ENCODE results near the gene SNX24.

- TF ChIP-seq, protein P1, sequence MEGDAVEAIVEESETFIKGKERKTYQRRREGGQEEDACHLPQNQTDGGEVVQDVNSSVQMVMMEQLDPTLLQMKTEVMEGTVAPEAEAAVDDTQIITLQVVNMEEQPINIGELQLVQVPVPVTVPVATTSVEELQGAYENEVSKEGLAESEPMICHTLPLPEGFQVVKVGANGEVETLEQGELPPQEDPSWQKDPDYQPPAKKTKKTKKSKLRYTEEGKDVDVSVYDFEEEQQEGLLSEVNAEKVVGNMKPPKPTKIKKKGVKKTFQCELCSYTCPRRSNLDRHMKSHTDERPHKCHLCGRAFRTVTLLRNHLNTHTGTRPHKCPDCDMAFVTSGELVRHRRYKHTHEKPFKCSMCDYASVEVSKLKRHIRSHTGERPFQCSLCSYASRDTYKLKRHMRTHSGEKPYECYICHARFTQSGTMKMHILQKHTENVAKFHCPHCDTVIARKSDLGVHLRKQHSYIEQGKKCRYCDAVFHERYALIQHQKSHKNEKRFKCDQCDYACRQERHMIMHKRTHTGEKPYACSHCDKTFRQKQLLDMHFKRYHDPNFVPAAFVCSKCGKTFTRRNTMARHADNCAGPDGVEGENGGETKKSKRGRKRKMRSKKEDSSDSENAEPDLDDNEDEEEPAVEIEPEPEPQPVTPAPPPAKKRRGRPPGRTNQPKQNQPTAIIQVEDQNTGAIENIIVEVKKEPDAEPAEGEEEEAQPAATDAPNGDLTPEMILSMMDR (conservative IDR thresholded peaks at IDR 0.05; ENCODE audit: low read depth, low read length): no peak
- TF ChIP-seq EZH2 (IDR thresholded peaks at IDR 0.05; ENCODE audit: low read length, unreplicated experiment) (no peak), EZH2phosphoT487 (IDR thresholded peaks at IDR 0.05; ENCODE audit: borderline replicate concordance, low read length) (no peak)
Measured at GRCh38 chr5:122942164-122942914, 96.9 kb downstream of the SNX24 start.

Data from PC-3 (cell line).